HepG2 (cell line): Measurements from ENCODE around the gene PKP4. TPM values are rescaled to one million over a fixed set of nuclear protein-coding genes. Genes with fewer than 3 reads are reported as not detected.

Experiments used
- E2F2 ChIP-seq: sonication (generic); formaldehyde crosslinking; IDR thresholded peaks from 2 replicates; pipeline ENCODE4 v1.4.0; 2020; ENCODE audit warnings: missing genetic modification reagents, borderline replicate concordance
- HMGXB4 ChIP-seq, 2 experiments: sonication (generic) in 1 of 2; formaldehyde crosslinking in 1 of 2; IDR thresholded peaks; 2 replicates each; pipeline versions ENCODE4 v1.4.0 to v1.6.1; 2018 to 2020; ENCODE audit warnings: missing genetic modification reagents in 2 of 2, borderline replicate concordance in 1 of 2, low read depth in 1 of 2, mild to moderate bottlenecking in 1 of 2, missing biosample characterization in 1 of 2
- IRF9 ChIP-seq: sonication (generic); formaldehyde crosslinking; IDR thresholded peaks from 2 replicates; pipeline ENCODE4 v1.8.0; 2022; ENCODE audit warnings: missing genetic modification reagents, mild to moderate bottlenecking, borderline replicate concordance
- MED13 ChIP-seq: sonication (generic); formaldehyde crosslinking; IDR thresholded peaks from 2 replicates; pipeline ENCODE4 v1.5.0; 2020; ENCODE audit warnings: missing genetic modification reagents
- MEF2D ChIP-seq: sonication (generic); formaldehyde crosslinking; IDR thresholded peaks from 2 replicates; pipeline ENCODE4 v1.5.1; 2020; ENCODE audit warnings: mild to moderate bottlenecking, missing genetic modification reagents
- MXD1 ChIP-seq: sonication (generic); formaldehyde crosslinking; IDR thresholded peaks from 2 replicates; pipeline ENCODE4 v1.4.0; 2020; ENCODE audit warnings: mild to moderate bottlenecking, missing genetic modification reagents
- NCOA2 ChIP-seq: sonication (generic); formaldehyde crosslinking; IDR thresholded peaks from 2 replicates; pipeline ENCODE4 v1.8.0; 2022; ENCODE audit warnings: inconsistent platforms
- NR2F6 ChIP-seq, 2 experiments: IDR thresholded peaks; 2 replicates each; pipeline ENCODE4 v1.6.1; 2016; ENCODE audit warnings: antibody characterized with exemption in 1 of 2, mild to moderate bottlenecking in 1 of 2
- PBX3 ChIP-seq: sonication (generic); formaldehyde crosslinking; IDR thresholded peaks from 2 replicates; pipeline ENCODE4 v1.8.1; 2023; ENCODE audit warnings: missing genetic modification reagents, inconsistent platforms, borderline replicate concordance
- PPARG ChIP-seq: conservative IDR thresholded peaks from 2 replicates; pipeline ENCODE4 v1.6.1; 2016; ENCODE audit warnings: missing biosample characterization, missing genetic modification reagents
- SIX4 ChIP-seq: sonication (generic); formaldehyde crosslinking; IDR thresholded peaks from 2 replicates; pipeline ENCODE4 v1.4.0; 2020; ENCODE audit warnings: missing genetic modification reagents
- SNRNP70 ChIP-seq: fragments of 200-400 bp; formaldehyde crosslinking; IDR thresholded peaks from 2 replicates; pipeline ENCODE4 v1.6.1; 2017; ENCODE audit warnings: mild to moderate bottlenecking, low read depth, low read length, moderate library complexity
- TBP ChIP-seq: sonication (generic); formaldehyde crosslinking; IDR thresholded peaks from 2 replicates; pipeline ENCODE4 v1.5.0; 2020; ENCODE audit warnings: missing genetic modification reagents
- ZFAT ChIP-seq: sonication (generic); formaldehyde crosslinking; conservative IDR thresholded peaks from 2 replicates; pipeline ENCODE4 v1.8.1; 2023; ENCODE audit warnings: missing genetic modification reagents, inconsistent platforms
- ZGPAT ChIP-seq: IDR thresholded peaks from 2 replicates; pipeline ENCODE4 v1.6.1; 2016; ENCODE audit warnings: mild to moderate bottlenecking
- ZNF136 ChIP-seq: sonication (generic); formaldehyde crosslinking; IDR thresholded peaks from 2 replicates; pipeline ENCODE4 v1.8.1; 2022; ENCODE audit warnings: low read depth, mild to moderate bottlenecking, moderate library complexity, missing genetic modification reagents
- ZNF331 ChIP-seq: sonication (generic); formaldehyde crosslinking; IDR thresholded peaks from 2 replicates; pipeline ENCODE4 v1.4.0; 2020; ENCODE audit warnings: missing genetic modification reagents
- ZNF691 ChIP-seq: sonication (generic); formaldehyde crosslinking; IDR thresholded peaks from 2 replicates; pipeline ENCODE4 v1.4.0; 2020; ENCODE audit warnings: missing genetic modification reagents, low read depth, mild to moderate bottlenecking, borderline replicate concordance
- ZNF781 ChIP-seq: sonication (generic); formaldehyde crosslinking; IDR thresholded peaks from 2 replicates; pipeline ENCODE4 v1.5.1; 2020; ENCODE audit warnings: borderline replicate concordance, mild to moderate bottlenecking, missing genetic modification reagents; ENCODE audit errors: not compliant biosample characterization
- ZSCAN25 ChIP-seq: sonication (generic); formaldehyde crosslinking; IDR thresholded peaks from 2 replicates; pipeline ENCODE4 v1.8.0; 2022; ENCODE audit warnings: mild to moderate bottlenecking, missing genetic modification reagents
- polyA plus RNA-seq, 8 experiments: library from polyadenylated mRNA; depleted of rRNA in 3 of 8; stranded (reverse) in 7 of 8; unstranded in 1 of 8; fragments of >200 nt; fragmentation: Illumina TruSeq in 4 of 8; extraction: Trizol in 4 of 8; gene quantifications; 2 replicates each; pipeline versions ENCODE4 v1.2.1 to v1.2.3, GENCODE V29; 2011 to 2016; ENCODE audit warnings: low read depth in 4 of 8, missing spikeins in 1 of 8, mixed read lengths in 1 of 8; ENCODE audit not compliant: insufficient read depth in 1 of 8
- total RNA-seq, 5 experiments: library from RNA; depleted of rRNA; stranded (reverse); fragments of >200 nt; fragmentation: Illumina TruSeq; extraction: Trizol; gene quantifications; 2 replicates each; pipeline ENCODE4 v1.2.3, GENCODE V29; 2016; ENCODE audit warnings: low read depth in 1 of 5

Gene PKP4
- total and polyA plus RNA-seq, 2 of the 13 experiments (the other 11 are each of a cell fraction or from before 2014, with no cell fraction given) = 80.9 to 90.5 TPM

GRCh38 chr2:158457826-158458616, 1.3 kb downstream of the PKP4 start (continued):
- TF ChIP-seq E2F2 (CRISPR knock-in tag) (peak; percentile 97; the same call in 1 of the 2 replicates), SIX4 (CRISPR knock-in tag) (peak; percentile 94), MXD1 (CRISPR knock-in tag) (peak; percentile 83), MED13 (CRISPR knock-in tag) (peak; percentile 96), PPARG (peak; percentile 78), NCOA2 (CRISPR knock-in tag) (peak; percentile 88), MEF2D (CRISPR knock-in tag) (peak; percentile 90), HMGXB4 (CRISPR knock-in tag; IDR thresholded peaks at IDR 0.05; ENCODE audit: borderline replicate concordance in 1 of 2, low read depth in 1 of 2) (peak; percentile 99 to 100), ZNF136 (CRISPR knock-in tag) (peak; percentile 95), ZFAT (CRISPR knock-in tag) (0 out of 2 replicates have a peak, but pooled peaks have one; percentile 50), IRF9 (CRISPR knock-in tag) (peak; percentile 95), SNRNP70 (no peak), ZSCAN25 (CRISPR knock-in tag) (peak; percentile 99), ZGPAT (peak; percentile 99), NR2F6 (IDR thresholded peaks at IDR 0.05) (peak; percentile 92), NR2F6 (CRISPR knock-in tag; IDR thresholded peaks at IDR 0.05) (peak; percentile 98), ZNF691 (CRISPR knock-in tag) (peak; percentile 99), TBP (CRISPR knock-in tag) (peak; percentile 90; the same call in 1 of the 2 replicates), PBX3 (CRISPR knock-in tag) (no peak), ZNF331 (CRISPR knock-in tag) (peak; percentile 98), ZNF781 (CRISPR knock-in tag) (peak; percentile 20)
